ENCODE data around the gene C2CD3. TPM values are rescaled to one million over a fixed set of nuclear protein-coding genes. Genes with fewer than 3 reads are reported as not detected.

C2CD3 gene
- total RNA-seq, 1 donor from 2014 or later: 40.9 TPM

DNA sequence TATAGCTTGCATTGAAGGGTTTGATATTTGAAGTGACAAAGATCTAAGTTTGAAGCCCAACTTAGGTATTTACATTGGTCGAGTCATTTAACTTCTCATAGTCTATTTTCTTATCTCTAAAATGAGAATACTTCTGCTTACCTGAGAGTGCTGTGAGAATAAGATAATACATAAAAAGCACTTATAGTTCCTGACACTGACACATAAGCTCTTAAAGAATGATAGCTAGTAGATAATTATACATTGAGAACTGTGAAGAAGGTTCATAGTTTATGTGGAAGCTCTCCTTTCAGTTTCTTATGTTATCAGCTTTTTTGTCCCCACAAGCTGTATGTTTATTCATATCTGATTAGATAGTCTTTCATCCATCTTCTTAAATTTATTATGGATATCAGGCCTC is 5.1 kb upstream of the C2CD3 start:
- no peaks in the 10 kb centered on the region for H3K27me3 Mint-ChIP-seq
- DNase-seq (ENCODE audit: low spot score, unreplicated experiment): no peak
- no peak overlapping the region for H3K4me3 Mint-ChIP-seq (ENCODE audit: low read depth)
- peaks cover 8% of the 10 kb centered on the region for H3K4me1 Mint-ChIP-seq (ENCODE audit: low read depth)
- H3K9me3 Mint-ChIP-seq (ENCODE audit: low read depth): no peaks in the 10 kb centered on the region
- no peak overlapping the region for H3K27ac Mint-ChIP-seq
- peaks cover 1% of the 10 kb centered on the region for H3K36me3 Mint-ChIP-seq (ENCODE audit: insufficient read depth)
- TF ChIP-seq, protein P1, sequence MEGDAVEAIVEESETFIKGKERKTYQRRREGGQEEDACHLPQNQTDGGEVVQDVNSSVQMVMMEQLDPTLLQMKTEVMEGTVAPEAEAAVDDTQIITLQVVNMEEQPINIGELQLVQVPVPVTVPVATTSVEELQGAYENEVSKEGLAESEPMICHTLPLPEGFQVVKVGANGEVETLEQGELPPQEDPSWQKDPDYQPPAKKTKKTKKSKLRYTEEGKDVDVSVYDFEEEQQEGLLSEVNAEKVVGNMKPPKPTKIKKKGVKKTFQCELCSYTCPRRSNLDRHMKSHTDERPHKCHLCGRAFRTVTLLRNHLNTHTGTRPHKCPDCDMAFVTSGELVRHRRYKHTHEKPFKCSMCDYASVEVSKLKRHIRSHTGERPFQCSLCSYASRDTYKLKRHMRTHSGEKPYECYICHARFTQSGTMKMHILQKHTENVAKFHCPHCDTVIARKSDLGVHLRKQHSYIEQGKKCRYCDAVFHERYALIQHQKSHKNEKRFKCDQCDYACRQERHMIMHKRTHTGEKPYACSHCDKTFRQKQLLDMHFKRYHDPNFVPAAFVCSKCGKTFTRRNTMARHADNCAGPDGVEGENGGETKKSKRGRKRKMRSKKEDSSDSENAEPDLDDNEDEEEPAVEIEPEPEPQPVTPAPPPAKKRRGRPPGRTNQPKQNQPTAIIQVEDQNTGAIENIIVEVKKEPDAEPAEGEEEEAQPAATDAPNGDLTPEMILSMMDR (IDR thresholded peaks at IDR 0.05; ENCODE audit: unreplicated experiment): no peak

DNA sequence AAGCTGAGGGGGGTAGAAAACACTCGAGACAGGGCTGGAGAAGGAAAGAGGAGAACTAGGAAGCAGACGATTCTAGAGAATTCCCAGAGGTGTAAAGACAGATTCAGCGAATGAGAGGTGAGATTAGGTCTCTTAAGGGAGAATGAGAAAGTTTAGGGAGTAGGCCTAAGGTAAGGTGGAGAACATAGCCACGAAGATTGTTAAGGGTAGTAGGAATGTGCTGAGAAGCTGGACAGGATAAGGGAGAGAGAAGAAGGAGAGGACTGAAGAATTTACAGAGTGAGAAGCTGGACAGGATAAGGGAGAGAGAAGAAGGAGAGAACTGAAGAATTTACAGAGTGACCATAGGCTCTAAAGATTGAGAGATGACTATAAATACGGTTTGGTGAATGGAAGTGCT is 1.2 kb upstream of the C2CD3 start:
- Mint-ChIP-seq H3K27ac (no peak overlapping the region), H3K9me3 (ENCODE audit: low read depth) (no peaks in the 10 kb centered on the region), H3K4me3 (ENCODE audit: low read depth) (no peak overlapping the region), H3K36me3 (ENCODE audit: insufficient read depth) (peaks cover 3% of the 10 kb centered on the region), H3K4me1 (ENCODE audit: low read depth) (peaks cover 6% of the 10 kb centered on the region), H3K27me3 (no peaks in the 10 kb centered on the region)
- DNase-seq (ENCODE audit: low spot score, unreplicated experiment): no peak
- TF ChIP-seq, protein P1 (IDR thresholded peaks at IDR 0.05; ENCODE audit: unreplicated experiment): no peak

DNA sequence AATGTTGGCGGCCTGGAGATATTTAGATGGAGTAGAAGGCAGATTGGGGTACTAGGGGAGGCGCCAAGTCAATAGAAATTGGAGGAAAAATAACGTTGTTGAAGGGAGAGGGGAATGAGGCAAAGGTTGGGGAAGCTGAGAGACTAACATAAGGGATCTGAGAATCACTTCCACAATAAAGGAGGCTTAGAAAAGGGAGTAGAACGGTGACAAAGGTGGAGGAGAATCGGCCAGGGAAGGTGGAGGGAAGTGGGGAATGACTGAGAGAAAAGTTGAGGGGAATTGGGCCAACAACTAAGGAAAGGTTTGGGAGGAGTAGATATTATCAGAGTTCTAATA is 797 bp upstream of the C2CD3 start:
- TF ChIP-seq, protein P1 (IDR thresholded peaks at IDR 0.05; ENCODE audit: unreplicated experiment): no peak
- no peak for DNase-seq (ENCODE audit: low spot score, unreplicated experiment)
- Mint-ChIP-seq H3K27me3 (no peaks in the 10 kb centered on the region), H3K36me3 (ENCODE audit: insufficient read depth) (peaks cover 6% of the 10 kb centered on the region), H3K4me1 (ENCODE audit: low read depth) (peaks cover 6% of the 10 kb centered on the region), H3K9me3 (ENCODE audit: low read depth) (no peaks in the 10 kb centered on the region), H3K27ac (no peak overlapping the region), H3K4me3 (ENCODE audit: low read depth) (no peak overlapping the region)

DNA sequence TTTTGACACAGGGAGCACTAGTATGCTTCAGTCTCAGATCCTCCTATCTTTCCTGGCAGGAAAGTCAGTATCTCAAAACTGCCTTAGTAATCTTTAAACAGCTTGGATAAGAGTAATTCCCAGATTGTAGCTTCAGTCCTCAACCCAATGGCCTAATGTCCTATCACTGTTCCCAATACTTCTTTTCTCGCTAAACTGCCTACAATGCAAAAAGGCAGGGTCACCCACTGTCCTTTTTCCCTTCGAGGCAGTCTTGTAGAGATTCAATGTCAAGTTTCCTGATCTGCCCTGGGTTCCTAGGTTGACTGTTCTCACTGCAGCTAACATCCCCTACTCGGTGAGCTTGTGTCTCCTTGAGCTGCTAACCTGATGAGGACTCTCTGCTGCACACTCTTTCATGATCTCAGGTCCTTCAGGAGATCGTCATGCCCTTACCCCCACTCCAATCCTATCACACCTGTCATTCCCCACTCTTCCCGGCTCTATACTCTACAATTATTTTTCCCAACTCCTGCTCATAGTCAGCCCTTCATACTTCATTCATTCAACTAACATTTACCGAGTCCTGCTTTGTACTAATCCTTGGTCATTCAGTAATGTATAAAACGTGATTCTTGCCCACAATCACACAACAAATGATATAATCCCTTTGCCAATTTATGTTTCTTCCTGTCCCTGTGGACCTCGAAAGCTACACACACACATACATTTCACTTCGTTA is 904 bp downstream of the C2CD3 start:
- DNase-seq (ENCODE audit: low spot score, unreplicated experiment): no peak
- Mint-ChIP-seq H3K27ac (no peak overlapping the region), H3K9me3 (ENCODE audit: low read depth) (no peaks in the 10 kb centered on the region), H3K4me3 (ENCODE audit: low read depth) (no peak overlapping the region), H3K36me3 (ENCODE audit: insufficient read depth) (peaks cover 9% of the 10 kb centered on the region), H3K4me1 (ENCODE audit: low read depth) (peaks cover 6% of the 10 kb centered on the region), H3K27me3 (no peaks in the 10 kb centered on the region)
- TF ChIP-seq, protein P1 (IDR thresholded peaks at IDR 0.05; ENCODE audit: unreplicated experiment): no peak

DNA sequence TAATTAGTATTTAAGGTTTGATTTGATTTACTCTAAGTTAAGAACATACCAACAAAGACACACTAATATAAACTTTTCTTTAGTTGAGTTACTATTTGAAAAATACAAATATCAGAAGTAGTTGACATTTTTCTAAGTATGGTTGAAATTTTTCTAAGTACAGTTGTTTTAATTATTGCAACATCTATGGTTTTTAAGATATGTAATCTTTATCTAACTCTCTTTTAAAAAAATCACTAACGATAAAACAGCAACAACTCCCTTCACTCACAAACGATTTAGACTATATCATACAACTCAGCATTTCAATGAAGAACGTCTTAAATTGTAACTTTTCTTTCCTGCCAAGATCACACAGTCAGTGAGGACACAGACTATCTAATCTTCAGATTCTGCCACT is 2.0 kb downstream of the C2CD3 start:
- Mint-ChIP-seq H3K27me3 (no peaks in the 10 kb centered on the region), H3K27ac (no peak overlapping the region), H3K4me3 (ENCODE audit: low read depth) (no peak overlapping the region), H3K4me1 (ENCODE audit: low read depth) (peaks cover 4% of the 10 kb centered on the region), H3K9me3 (ENCODE audit: low read depth) (no peaks in the 10 kb centered on the region), H3K36me3 (ENCODE audit: insufficient read depth) (peaks cover 11% of the 10 kb centered on the region)
- TF ChIP-seq, protein P1 (IDR thresholded peaks at IDR 0.05; ENCODE audit: unreplicated experiment): no peak
- DNase-seq (ENCODE audit: low spot score, unreplicated experiment): no peak
